GM21825 (cell line): ENCODE measurements around the gene ARMH1.
"Not testable (repeated sequence)": the region's sequence is repeated elsewhere in the genome, so short reads cannot be mapped to it uniquely, and the experiment has no call there.

Experiments
- ATAC-seq: cut with Tn5 transposase; IDR thresholded peaks from one replicate; pipeline ENCODE4 v1.9.1; 2021; ENCODE audit warnings: mild to moderate bottlenecking, moderate library complexity; ENCODE audit not compliant: unreplicated experiment

ARMH1 gene

DNA sequence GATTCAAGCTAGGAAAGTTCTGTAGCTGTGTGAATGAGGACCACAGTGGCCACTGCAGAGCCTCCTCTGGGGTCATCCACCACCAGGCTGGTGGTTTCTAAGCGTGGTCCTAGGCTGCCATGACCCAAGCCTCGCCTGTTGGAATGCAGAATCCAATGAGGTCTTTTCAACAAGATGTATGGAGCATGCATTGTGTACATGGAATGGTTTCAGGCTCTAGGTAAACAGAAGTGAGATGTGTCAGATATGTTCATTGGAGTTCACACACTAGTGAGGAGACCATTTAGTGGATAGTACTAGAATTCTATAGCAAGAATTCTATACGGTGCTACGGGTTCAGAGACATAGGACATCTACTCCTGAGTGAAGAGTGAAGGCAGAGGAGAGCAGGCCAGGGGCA lies 45.8 kb downstream of the ARMH1 start:
- no peak for ATAC-seq

DNA sequence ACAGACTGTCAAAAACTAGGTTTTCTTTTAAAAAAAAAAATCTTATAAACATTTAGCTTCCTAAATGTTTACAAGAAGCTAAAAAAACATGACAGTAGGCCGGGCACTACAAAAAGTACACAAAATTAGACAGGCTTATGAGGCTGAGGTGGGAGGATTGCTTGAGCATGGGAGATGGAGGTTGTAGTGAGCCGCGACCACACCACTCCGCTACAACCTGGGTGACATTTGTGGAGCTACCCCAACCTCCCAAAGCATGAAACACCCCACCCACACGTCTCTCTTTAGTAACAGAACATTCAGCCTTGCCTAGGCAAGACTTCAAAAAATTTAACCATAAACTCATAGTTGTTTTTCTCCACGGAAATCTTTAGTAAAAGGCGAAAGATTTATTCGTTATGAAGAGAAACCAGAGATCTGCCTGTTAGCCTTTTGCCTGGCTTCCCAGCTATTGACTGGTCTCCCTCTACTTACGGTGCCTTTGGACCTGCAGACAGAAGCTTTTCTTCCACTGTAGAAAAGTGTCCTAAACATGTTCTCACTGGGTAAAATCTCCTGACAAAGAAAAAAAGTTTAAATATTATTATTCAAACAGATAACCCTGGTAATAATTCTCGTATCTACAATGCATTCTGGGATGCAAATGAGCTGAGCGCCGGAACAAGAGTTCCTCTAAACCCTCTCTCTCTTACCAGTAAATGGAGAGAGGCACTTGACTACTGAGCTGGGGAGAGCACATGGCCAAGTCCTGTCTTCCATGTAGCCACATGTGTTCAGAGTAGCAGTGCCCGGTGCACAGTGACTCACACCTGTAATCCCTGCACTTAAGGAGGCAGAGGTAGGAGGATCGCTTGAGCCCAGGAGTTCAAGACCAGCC lies 47.2 kb downstream of the ARMH1 start:
- peak; percentile 62 for ATAC-seq

DNA sequence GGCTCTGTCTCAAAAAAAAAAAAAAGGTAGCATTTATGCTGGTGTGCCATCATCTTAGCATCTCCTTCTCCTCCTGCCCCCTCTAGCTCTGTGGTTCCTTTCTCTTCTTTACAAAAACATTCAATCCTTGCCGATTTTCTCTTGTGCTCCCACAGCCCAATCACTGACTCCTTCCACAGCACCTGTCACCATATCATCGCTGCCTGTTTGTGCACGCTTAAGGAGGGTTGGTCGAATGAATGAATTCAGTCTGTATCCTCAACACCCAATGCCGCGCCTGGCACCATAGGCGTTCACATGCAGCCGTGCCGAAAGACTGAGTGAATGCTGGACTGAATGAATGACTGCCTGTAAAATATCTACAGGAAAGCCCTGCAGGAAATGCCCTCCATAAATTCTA lies 48.5 kb downstream of the ARMH1 start:
- ATAC-seq = no peak

DNA sequence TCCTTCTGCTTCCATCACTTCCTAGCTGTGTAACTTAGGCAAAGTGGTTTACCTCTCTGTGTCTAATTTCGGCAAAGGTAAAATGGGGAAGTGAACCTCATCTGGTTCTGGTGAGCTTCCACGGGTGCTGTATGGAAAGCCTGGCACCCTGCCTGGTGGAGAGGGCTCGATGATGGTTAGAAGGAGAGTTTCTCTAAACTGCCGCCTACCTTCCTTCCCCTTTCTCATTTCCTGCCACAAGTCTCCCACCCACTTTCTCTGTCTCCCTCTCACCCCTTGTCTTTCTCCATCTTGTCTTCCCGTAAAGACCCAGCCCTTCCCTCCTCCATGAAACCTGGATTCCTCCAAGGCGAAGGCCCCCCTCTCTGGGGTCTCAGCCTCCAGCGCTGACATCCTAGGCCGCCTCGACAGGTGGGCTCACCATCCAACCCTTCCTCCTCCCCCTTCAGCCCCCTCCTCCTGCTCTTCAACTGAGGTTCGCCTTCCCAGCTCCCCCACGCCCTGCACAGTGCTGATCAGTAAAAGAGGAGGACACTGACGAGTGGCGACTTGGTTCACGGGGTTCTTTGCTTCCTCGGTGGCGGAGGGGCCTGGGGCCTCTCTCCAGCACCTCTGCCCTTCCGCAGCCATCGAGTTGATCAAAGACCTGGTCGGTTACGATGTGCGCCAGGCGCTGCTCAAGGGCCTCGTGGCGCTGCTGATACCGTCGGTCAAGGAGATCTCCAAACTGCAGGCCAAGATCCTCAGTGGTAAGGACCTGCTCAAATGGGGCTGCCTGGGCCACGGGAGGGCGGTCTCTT lies 49.2 kb downstream of the ARMH1 start:
- peak; percentile 33 for ATAC-seq

GRCh38 chr1:44724296-44724954 lies 49.9 kb downstream of the ARMH1 start:
- ATAC-seq = no peak

DNA sequence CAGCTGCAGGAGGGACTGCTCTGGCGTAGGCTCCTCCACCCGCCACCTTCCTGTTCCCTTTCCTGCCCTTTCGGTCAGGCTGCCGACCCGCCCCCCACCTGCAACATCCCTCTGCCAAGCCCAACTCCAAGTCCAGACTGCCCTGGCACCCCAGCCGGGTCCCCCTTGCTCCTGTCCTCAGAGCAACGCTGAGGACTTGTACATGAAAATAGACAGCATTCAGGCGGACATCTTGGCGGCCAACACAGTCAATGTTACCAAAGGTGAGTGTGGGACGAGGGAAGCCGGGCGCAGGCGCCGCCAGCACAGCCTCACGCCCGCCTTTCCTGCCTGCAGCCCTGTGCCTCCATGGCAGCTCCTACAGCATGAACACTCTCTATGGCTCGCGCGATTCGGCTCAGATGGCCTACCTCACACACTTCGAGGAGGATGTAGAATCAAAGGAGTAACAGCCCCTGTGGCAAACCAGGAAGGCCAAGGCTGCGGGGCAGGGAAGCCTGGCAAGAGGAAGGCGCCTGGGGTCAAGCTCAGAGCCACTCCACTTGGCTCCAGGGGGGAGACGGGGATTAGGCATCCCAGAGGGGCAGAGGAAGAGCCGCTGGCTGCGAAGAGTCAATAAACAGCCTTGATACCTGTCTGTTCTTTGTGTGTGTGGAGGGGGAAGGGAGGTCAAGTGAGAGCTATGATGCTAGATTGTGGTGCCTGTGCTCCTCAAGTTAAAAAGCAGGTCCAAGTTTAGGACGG lies 50.6 kb downstream of the ARMH1 start:
- ATAC-seq = no peak

GRCh38 chr1:44730741-44731512 lies 56.4 kb downstream of the ARMH1 start, which contains the start of gene RNU5D-1:
Gene RNU5D-1, minus strand, starts transcription at chr1:44731170.
- ATAC-seq = peak; percentile 70

DNA sequence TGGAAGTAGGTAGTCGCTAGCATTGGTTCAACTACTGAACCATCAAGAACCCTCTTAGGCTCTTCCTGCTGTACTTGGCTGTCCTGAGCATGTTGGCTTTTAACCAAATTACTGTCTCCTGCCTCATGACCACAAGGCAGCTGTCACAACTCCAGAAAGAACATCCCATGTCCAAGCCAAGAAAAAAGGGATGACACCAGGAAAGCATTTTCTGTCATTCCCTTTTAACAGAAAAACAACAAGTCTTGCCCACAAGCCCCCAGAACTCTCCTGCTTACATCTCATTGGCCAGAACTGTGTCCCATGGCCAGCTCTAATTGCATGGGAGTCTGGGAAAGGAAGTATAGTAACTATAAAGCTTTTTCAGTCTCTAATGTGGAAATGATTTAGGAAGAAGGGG lies 58.9 kb downstream of the ARMH1 start:
- ATAC-seq = no peak

GRCh38 chr1:44733784-44734183 lies 59.3 kb downstream of the ARMH1 start:
- no peak for ATAC-seq

GRCh38 chr1:44735992-44736391 lies 61.5 kb downstream of the ARMH1 start:
- no peak for ATAC-seq

DNA sequence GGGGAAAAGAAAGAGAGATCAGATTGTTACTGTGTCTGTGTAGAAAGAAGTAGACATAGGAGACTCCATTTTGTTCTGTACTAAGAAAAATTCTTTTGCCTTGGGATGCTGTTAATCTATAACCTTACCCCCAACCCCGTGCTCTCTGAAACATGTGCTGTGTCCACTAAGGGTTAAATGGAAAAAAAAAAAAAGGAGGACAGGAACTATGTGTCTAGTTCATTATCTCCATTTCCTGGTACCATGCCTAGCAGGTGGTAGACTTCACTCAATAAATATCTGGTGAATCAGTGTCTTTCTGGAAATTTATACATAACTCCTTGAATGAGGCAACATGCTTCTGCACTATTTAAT lies 64.4 kb downstream of the ARMH1 start:
- ATAC-seq = not testable (repeated sequence)

- peak; percentile 97 for ATAC-seq
These were observed 65.0 kb downstream of the ARMH1 start, which contains the start of gene KIF2C for GRCh38 chr1:44739307-44740178. Gene KIF2C, plus strand, starts transcription at chr1:44739837. Its CDS starts 96 bp downstream, at chr1:44739933.

DNA sequence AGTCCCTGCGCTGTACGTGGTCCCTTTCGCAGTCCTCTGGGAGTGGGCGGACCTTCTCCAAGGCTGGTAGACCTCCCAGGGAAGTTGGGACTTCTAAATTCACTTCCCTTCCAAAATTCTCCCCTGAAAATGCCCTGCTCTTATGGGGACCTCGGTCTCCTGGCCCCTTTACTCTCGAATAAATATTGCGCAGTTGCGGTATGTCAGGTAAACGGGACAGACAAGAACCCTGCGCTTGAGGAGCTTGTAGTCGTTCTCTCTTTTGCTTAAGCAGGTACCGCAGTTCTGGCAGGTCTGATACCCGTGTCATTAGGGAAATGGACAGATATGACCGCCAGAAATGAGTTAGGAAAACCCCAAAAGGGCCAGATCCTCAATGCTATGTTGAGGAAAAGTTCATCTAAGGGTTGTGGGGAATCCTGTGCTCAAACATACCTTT lies 65.7 kb downstream of the ARMH1 start:
- no peak for ATAC-seq

DNA sequence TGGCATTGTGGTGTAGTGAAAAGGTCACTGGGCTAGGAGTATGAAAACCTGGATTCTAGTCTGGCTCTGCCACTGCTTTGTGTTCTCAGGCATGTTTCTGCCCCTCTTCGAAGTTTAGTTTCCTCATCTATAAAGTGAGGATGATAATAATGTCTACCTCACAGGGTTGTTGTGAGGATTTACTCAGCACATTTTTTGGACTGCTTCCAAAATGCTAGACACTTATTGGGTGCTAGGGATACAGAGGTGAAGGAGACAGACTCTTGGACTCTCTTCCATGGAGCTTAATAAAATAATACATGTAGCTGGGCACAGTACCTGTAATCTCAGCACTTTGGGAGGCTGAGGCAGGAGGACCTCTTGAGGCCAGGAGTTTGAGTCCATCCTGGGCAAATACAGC lies 68.7 kb downstream of the ARMH1 start:
- no peak for ATAC-seq

- ATAC-seq = no peak
These were observed 73.4 kb downstream of the ARMH1 start for GRCh38 chr1:44747878-44748277.

- ATAC-seq = no peak
These were observed 82.9 kb downstream of the ARMH1 start for GRCh38 chr1:44757420-44757819.

GRCh38 chr1:44759077-44759476 lies 84.6 kb downstream of the ARMH1 start:
- ATAC-seq = no peak

GRCh38 chr1:44760876-44761275 lies 86.4 kb downstream of the ARMH1 start:
- no peak for ATAC-seq

- not testable (repeated sequence) for ATAC-seq
These were observed 91.9 kb downstream of the ARMH1 start for GRCh38 chr1:44766421-44766820.
